Measurements from ENCODE around the gene RYR3. TPM values are rescaled to one million over a fixed set of nuclear protein-coding genes. Genes with fewer than 3 reads are reported as not detected.
A peak's percentile ranks its signal among the peaks of the same experiment; 100 is the strongest.

RYR3 gene
- total RNA-seq, 1 experiment from 2014 or later = not detected

DNA sequence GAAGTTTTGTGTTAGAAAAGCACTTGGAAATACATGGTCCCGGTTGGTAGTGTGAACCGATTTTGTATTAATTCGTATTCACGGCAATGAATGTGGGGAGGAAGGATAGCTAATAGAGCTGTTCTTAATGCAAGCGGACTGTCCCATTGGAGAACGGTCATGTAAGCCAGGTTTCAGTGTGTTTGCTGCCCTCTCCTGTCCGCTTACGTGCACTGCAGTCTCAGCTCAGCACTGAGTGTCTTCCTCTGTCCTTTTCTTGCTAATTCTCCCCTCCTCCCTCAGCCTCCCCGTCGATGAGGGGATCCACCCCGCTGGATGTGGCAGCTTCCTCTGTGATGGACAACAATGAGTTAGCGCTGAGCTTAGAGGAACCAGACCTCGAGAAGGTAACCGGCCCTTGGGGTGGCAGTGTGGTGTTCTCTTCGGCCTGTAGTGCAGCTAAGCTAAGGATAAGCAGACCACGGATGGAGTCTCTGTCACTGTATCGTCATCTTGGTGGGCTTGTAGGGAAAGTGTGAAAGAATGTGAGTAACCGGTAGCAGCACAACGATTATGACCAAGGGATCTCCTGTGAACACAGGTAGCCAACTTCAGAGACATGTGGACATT, 390.0 kb downstream of the RYR3 start:
- intact Hi-C loops (cut with micrococcal nuclease) = loop anchor here (1.0 to 5.0 kb wide), 4 partner anchors 28 to 613 kb away; no protein-coding TSS in a partner anchor
- Histone ChIP-seq H3K79me2 (ENCODE audit: low read length) (no peaks in the 10 kb centered on the region), H3K4me2 (ENCODE audit: low read length) (peak overlapping the region; percentile 51), H3K4me1 (ENCODE audit: insufficient read depth, low read length) (no peaks in the 10 kb centered on the region), H3K27ac (ENCODE audit: low read length) (no peak overlapping the region), H3K36me3 (ENCODE audit: low read depth, low read length) (no peaks in the 10 kb centered on the region), H4K20me1 (ENCODE audit: low read length) (no peaks in the 10 kb centered on the region), H3K9me3 (ENCODE audit: low read length) (no peaks in the 10 kb centered on the region), H3K9me2 (replicated peaks; ENCODE audit: low read length) (no peaks in the 10 kb centered on the region), H2AFZ (ENCODE audit: low read length) (peak overlapping the region; percentile 39; the same call in 1 of the 2 replicates), H3K27me3 (ENCODE audit: low read length) (peaks cover 30% of the 10 kb centered on the region), H3K4me3 (ENCODE audit: low read length) (no peak overlapping the region), H3F3A (ENCODE audit: low read length, unreplicated experiment) (no peaks in the 10 kb centered on the region), H3K9ac (ENCODE audit: low read length) (no peak overlapping the region)
- CTCF ChIA-PET = interaction anchor here (0.6 to 1.7 kb wide), 8 partner anchors 8 to 1041 kb away, joined by 3 to 47 read pairs (median 4); no protein-coding TSS in a partner anchor
- DNase-seq (peak; percentile 84), ATAC-seq (peak; percentile 97)
- POLR2A ChIA-PET (ENCODE audit: unreplicated experiment) = no interaction called here
- peak; percentile 90 for TF ChIP-seq CTCF (conservative IDR thresholded peaks at IDR 0.05; ENCODE audit: low read depth, low read length)
- no peak for TF ChIP-seq EZH2phosphoT487 (IDR thresholded peaks at IDR 0.05; ENCODE audit: borderline replicate concordance, low read length)
- no TSS peak for BruUV-seq (replicated peaks)

DNA sequence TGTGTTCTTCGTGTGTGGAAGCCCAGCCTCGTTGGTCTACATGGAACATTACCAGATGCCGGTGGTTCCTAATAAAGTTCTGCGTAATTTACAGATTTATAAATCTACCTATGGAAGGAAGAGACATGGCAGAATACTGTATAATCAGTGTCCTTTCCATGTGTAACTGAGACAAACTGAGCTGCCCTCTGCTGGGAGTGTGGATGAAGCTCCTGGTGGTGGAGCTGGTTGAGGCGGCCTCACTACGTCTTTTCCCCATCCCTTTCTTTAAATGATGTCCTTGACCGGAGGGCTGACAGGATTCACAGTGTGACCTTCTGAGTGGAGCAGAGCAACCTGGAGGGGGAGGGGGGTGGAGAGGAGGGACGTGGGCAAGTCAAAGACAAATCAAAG, 390.5 kb downstream of the RYR3 start:
- no peak overlapping the region for H3K27ac ChIP-seq (ENCODE audit: low read length)
- no peaks in the 10 kb centered on the region for H3K9me3 ChIP-seq (ENCODE audit: low read length)
- H3K79me2 ChIP-seq (ENCODE audit: low read length) = no peaks in the 10 kb centered on the region
- ChIA-PET CTCF (interaction anchor here (0.5 to 1.7 kb wide), 5 partner anchors 7 to 408 kb away, joined by 3 to 47 read pairs (median 3); no protein-coding TSS in a partner anchor), POLR2A (ENCODE audit: unreplicated experiment) (no interaction called here)
- no peaks in the 10 kb centered on the region for H3K9me2 ChIP-seq (replicated peaks; ENCODE audit: low read length)
- TF ChIP-seq CTCF (conservative IDR thresholded peaks at IDR 0.05; ENCODE audit: low read depth, low read length) = no peak; the same call in 1 of the 2 replicates
- TF ChIP-seq EZH2phosphoT487 (IDR thresholded peaks at IDR 0.05; ENCODE audit: borderline replicate concordance, low read length) = no peak
- TF ChIP-seq EZH2 (IDR thresholded peaks at IDR 0.05; ENCODE audit: low read length, unreplicated experiment) = no peak
- peak overlapping the region; percentile 39; the same call in 1 of the 2 replicates for H2AFZ ChIP-seq (ENCODE audit: low read length)
- no peaks in the 10 kb centered on the region for H3F3A ChIP-seq (ENCODE audit: low read length, unreplicated experiment)
- ATAC-seq = peak; percentile 60
- peaks cover 27% of the 10 kb centered on the region for H3K27me3 ChIP-seq (ENCODE audit: low read length)
- no TSS peak for BruUV-seq (replicated peaks)
- H4K20me1 ChIP-seq (ENCODE audit: low read length) = no peaks in the 10 kb centered on the region
- no peak overlapping the region for H3K4me3 ChIP-seq (ENCODE audit: low read length)
- peak; percentile 26 for DNase-seq
- no peaks in the 10 kb centered on the region for H3K36me3 ChIP-seq (ENCODE audit: low read depth, low read length)
- peak overlapping the region; percentile 51; the same call in 1 of the 2 replicates for H3K4me2 ChIP-seq (ENCODE audit: low read length)
- no peaks in the 10 kb centered on the region for H3K4me1 ChIP-seq (ENCODE audit: insufficient read depth, low read length)
- no peak overlapping the region for H3K9ac ChIP-seq (ENCODE audit: low read length)
- intact Hi-C loops (cut with micrococcal nuclease) = loop anchor here (2.0 to 5.0 kb wide), 2 partner anchors 28 to 614 kb away; no protein-coding TSS in a partner anchor

GRCh38 chr15:33706173-33706572, 395.4 kb downstream of the RYR3 start:
- Histone ChIP-seq H3K79me2 (ENCODE audit: low read length) (no peaks in the 10 kb centered on the region), H3K9me2 (replicated peaks; ENCODE audit: low read length) (no peaks in the 10 kb centered on the region), H3K27ac (ENCODE audit: low read length) (no peak overlapping the region), H2AFZ (ENCODE audit: low read length) (no peak overlapping the region), H3K9ac (ENCODE audit: low read length) (no peak overlapping the region), H3K27me3 (ENCODE audit: low read length) (no peaks in the 10 kb centered on the region), H3K4me1 (ENCODE audit: insufficient read depth, low read length) (no peaks in the 10 kb centered on the region), H3F3A (ENCODE audit: low read length, unreplicated experiment) (no peaks in the 10 kb centered on the region), H3K36me3 (ENCODE audit: low read depth, low read length) (no peaks in the 10 kb centered on the region), H4K20me1 (ENCODE audit: low read length) (no peaks in the 10 kb centered on the region), H3K4me2 (ENCODE audit: low read length) (no peak overlapping the region), H3K4me3 (ENCODE audit: low read length) (no peak overlapping the region), H3K9me3 (ENCODE audit: low read length) (no peaks in the 10 kb centered on the region)
- BruUV-seq (replicated peaks) = no TSS peak
- DNase-seq (no peak), ATAC-seq (no peak)
- TF ChIP-seq EZH2phosphoT487 (IDR thresholded peaks at IDR 0.05; ENCODE audit: borderline replicate concordance, low read length) (no peak), EZH2 (IDR thresholded peaks at IDR 0.05; ENCODE audit: low read length, unreplicated experiment) (no peak), CTCF (conservative IDR thresholded peaks at IDR 0.05; ENCODE audit: low read depth, low read length) (no peak)
- ChIA-PET CTCF (interaction anchor here (0.8 kb wide), 1 partner anchor 414 kb away, joined by 6 read pairs; no protein-coding TSS in a partner anchor), POLR2A (ENCODE audit: unreplicated experiment) (interaction anchor here (1.0 kb wide), 1 partner anchor 15 kb away, joined by 7 read pairs; no protein-coding TSS in a partner anchor)
- intact Hi-C loops (cut with micrococcal nuclease) = no loop called here
